GM21526 (cell line): Measurements from ENCODE around the gene TEAD2.
"Not testable (repeated sequence)": the region's sequence is repeated elsewhere in the genome, so short reads cannot be mapped to it uniquely, and the experiment has no call there.

ENCODE experiments used
- ATAC-seq: cut with Tn5 transposase; IDR thresholded peaks from one replicate; pipeline ENCODE4 v1.9.1; 2021; ENCODE audit warnings: moderate library complexity; ENCODE audit not compliant: unreplicated experiment, low FRiP score

Gene TEAD2

DNA sequence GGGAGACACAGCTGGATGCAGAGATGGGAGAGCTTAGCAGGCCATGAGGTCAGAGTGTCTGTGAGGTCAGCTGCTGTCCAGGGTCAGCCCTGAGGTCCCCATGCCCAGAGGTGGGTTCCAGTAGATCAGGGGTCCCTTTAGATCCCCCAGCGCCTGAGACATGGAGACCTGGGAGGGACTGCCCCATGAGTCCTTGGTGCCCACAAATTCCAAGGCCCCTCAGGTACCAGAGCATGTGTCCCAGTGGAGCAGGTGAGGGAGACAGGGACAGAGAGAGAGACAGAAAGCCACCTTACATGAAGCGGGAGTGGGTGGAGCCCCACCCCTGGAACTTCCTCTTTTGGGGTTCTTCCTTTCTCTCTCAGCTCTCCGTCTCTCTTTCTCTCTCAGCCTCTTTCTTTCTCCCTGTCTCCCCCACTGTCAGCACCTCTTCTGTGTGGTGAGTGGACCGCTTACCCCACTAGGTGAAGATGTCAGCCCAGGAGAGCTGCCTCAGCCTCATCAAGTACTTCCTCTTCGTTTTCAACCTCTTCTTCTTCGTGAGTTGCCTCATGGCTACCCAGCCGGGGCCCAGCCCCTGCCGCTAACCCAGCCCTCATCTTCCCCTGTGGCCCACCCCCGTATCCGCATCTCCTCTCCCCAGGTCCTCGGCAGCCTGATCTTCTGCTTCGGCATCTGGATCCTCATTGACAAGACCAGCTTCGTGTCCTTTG, 27.0 kb downstream of the TEAD2 start, which contains the start of gene CD37:
Gene CD37 (plus strand): TSS at position 336 of the 713 bp plus-strand sequence. CDS start 135 bp downstream, at position 471.
- no peak for ATAC-seq

GRCh38 chr19:49333811-49334288, 28.4 kb downstream of the TEAD2 start:
- peak; percentile 43 for ATAC-seq

DNA sequence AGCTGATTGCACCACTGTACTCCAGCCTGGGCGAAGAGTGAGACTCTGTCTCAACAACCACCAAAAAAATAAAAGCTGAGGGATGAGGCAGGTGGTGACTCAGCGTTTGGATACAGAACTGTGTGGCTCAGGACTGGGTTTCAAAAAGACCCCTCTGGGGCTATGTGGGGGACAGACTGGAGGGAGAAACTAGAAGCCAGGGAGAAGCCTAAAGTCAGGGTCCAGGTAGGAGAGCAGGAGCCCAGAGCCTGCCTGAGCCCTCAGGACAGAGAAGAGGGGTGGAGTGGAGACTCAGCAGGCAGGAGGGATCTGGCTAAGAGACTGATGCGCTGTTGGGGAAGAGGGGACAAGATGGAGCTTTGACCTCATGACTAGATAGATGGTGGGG, 28.8 kb downstream of the TEAD2 start:
- ATAC-seq, result no peak

- ATAC-seq, result not testable (repeated sequence)
Observed at GRCh38 chr19:49332691-49333417, 29.4 kb downstream of the TEAD2 start.

DNA sequence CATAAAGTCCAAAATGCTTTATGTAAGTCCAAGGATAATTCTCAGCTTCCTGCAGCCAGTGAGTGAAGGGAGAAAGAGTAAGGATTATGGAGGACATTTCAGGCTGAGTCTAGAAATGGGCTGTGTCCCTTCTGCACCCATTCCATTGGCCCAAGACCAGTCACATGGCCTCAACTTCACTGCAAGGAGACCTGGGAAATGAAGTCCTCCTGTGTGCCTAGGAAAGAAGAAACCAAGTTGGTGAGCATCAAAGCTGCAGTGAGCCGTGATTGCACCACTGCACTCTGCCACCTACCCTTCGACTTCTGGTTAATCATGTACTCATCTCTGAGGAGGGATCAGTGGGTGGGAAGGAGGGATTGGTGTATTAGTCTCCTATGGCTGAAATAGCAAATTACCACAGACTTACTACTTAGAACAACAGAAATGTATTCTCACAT, 30.6 kb downstream of the TEAD2 start:
- no peak for ATAC-seq

DNA sequence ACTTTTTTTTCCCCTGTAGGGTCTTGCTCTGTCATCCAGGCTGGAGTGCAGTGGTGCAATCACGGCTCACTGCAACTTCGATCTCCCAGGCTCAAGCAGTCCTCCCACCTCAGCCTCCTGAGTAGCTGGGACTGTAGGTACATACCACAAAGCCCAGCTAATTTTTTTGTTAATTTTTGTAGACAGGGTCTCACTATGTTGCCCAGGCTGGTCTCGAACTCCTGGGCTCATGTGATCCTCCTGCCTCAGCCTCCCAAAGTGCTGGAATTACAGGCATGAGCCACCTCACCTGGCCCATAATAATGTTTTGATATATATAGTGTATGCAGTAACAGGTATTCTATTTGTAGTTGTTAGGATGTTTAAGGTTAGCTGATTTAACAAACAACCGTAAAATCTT, 31.0 kb downstream of the TEAD2 start:
- ATAC-seq, result not testable (repeated sequence)

GRCh38 chr19:49328741-49329140, 33.5 kb downstream of the TEAD2 start:
- no peak for ATAC-seq

DNA sequence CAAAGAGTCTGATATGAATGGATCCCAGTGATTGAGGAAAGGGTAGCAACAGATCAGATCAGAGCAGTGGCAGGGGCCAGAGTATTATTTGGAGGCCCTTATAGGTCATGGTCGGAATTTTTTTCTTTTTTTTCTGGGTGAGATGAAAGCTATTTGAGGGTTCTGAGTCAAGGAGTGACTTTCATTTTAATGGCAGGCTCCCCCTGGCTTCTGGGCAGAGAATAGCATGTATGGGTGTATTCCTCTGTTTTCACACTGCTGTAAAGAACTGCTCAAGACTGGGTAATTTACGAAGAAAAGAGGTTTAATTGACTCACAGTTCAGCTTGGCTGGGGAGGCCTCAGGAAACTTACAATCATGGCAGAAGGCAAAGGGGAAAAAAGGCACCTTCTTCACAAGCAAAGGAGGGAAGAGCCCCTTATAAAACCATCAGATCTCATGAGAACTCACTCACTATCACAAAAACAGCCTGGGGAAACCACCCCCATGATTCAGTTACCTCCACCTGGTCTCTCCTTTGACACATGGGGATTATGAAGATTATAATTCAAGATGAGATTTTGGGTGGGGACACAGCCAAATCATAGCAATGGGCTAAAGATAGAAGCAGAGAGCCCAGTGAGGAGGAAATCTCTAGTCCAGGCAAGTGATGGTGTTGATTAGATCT, 34.2 kb downstream of the TEAD2 start:
- ATAC-seq, result no peak

GRCh38 chr19:49326165-49326704, 36.0 kb downstream of the TEAD2 start:
- ATAC-seq, result no peak

GRCh38 chr19:49325756-49326155, 36.5 kb downstream of the TEAD2 start:
- ATAC-seq, result not testable (repeated sequence)

GRCh38 chr19:49324801-49325576, 37.2 kb downstream of the TEAD2 start, which contains the start of gene SLC6A16:
TSS of gene SLC6A16 (minus strand) at chr19:49325191. CDS start at chr19:49311347, 13,844 bp downstream.
- ATAC-seq, result no peak

DNA sequence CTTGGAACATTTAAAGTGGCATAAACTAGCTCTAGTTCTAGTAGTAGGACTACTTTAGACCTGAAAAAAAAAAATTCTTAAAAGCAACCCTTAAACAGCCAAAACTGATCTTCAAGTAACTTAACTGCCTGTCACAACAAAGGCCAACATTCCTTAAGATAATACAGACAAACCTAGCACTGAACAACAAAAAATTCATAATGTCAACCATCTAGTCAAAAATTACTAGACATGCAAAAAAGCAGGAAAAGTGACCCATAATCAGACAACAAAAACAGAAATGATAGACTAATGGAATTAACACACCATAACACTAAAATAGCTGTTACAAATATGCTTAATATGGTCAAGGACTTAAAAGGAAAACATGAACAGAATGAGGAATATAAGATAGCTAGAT, 43.9 kb downstream of the TEAD2 start:
- ATAC-seq, result no peak

DNA sequence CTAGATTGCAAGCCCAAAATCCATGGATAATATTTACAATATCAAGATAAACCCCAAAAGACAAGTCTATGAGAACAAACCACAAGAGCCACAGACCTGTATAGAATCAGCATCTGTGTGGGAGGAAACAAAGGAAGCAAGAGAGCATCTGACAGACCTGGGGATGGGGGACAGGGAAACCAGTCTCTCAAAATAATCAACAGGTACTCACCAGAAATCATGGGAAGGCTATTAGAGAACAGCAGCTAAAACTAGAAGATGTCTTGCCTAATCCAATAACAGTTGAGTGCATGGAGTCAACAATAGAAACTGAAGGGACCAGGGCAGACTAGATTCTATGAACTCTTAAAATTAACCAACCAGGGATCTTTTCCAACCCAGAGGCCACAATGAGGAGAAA, 45.9 kb downstream of the TEAD2 start:
- no peak for ATAC-seq

DNA sequence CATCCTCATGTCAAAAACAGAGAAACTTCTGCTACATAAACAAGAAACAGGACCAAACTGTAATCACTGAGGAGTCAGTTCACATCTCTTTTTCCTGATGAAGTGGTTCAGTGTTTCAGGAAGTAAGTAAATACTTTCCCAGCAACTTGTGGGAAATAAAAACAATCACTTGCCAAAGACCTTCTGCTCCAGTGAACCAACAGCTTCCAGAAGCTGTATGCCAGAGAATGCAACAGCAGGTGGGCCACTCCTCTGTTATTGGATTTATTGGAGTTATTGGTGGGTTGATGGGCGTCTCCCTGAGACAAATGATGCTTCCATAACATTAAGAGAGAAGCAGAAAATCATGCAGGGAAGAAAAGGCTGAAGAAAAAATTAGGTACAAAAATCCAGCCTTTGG, 47.1 kb downstream of the TEAD2 start:
- no peak for ATAC-seq

DNA sequence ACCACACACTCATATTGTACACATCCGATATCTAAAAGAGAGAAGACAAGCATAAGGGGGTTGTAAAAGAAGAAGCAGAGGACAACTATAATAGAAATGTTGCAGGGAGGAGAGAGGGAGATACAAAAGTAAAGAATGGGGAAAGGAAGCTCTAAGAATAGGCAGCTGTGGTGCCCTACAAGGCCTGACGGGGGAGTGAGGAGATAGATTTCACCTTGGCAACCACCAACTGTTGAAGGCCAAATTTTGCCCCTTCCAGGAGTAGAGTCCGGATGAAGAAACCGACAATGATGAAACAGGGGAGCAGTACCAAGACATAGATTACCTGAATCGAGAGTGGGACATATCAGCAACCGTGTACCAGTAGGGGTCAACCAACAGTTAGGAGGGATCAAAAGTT, 53.1 kb downstream of the TEAD2 start:
- ATAC-seq, result no peak

GRCh38 chr19:49306734-49307133, 55.5 kb downstream of the TEAD2 start:
- ATAC-seq, result not testable (repeated sequence)

DNA sequence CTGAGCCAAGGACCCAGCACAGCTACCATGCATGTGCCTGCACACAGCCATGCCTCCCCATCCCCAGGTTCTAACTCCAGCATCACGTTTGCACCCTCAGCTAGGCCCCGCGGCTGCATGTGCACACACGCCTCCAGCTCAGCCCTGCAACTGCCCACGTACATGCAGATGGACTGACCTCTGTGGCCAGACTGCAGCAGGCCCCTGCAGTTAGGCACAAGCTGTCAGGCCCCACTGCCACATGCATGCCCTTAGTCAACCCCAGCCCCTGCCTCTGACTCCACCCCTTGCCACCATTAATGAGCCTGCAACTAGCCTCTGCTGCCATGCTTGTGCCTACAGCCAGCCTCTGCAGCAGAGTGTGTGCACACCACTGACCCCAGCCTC, 60.4 kb downstream of the TEAD2 start:
- no peak for ATAC-seq

DNA sequence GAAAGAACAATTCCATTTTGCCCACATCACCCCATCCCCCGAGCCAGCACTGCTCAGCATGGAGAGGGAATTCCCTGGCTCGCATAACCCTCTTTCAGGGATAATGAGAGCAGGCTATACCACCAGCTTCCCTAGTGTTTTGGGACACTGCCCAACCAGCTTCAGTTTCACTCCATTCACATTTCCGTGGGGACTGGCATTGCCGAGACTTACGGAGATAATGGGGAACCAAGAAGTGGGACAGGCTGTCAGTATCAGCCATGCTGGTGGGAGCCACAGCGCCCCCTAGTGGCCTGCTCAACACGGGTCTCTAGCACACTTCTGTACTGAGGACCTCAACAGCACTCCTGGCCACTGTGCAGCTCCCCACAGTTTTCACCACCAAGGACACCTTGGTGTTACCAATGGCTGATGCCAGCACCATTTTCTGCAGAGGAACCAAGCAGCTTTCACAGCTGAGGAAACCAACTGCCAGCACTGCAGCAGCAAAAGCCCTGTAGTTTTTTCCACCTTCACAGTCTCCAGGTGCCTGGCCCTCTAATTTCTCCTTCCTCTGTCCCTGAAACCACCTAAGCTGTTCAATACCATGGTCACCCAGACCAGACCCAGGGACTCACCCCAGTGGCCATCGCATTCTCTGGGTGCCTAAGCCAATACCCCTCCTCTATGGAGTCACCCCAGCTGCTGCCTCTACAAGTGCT, 60.9 kb downstream of the TEAD2 start:
- no peak for ATAC-seq

GRCh38 chr19:49298653-49299052, 63.6 kb downstream of the TEAD2 start:
- ATAC-seq, result not testable (repeated sequence)
